ENCODE data around the gene TNMD.

DNA sequence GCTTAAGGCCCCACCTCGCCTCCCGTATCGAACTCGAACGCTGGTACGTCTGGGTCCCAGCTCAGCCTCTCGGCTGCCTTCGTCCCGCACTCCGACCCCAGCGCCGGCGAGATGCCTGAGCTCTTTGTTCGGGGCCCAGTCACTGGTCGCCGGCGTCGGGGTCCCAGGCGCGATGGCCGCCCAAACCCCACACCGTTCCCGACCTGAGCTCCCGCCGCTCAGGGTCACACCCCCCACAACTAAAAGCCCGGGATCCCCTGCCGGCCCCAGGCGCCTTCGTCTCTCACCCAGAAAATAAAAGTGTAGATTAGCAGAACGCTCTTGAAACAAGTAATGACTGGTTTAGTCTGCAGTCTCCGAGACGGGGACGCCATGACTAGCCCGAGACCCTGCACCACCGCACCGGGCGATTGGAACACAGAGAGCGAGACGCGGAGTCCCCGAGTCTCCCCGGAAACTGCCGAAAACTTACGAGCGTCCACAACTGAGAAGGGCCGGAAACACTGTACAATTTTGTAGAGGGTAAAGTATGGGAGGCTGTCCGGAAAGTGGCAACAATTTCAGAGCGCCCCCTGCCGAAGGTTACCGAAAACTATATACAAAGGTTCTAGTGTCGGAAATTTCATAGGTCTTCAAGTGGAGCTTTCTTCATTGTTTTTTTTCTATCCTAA, 51.7 kb downstream of the TNMD start, which contains the start of gene TSPAN6:
- TF ChIP-seq POLR2A (IDR thresholded peaks at IDR 0.05): peak; percentile 7 to 54 (median 42)
- TF ChIP-seq, protein P1, sequence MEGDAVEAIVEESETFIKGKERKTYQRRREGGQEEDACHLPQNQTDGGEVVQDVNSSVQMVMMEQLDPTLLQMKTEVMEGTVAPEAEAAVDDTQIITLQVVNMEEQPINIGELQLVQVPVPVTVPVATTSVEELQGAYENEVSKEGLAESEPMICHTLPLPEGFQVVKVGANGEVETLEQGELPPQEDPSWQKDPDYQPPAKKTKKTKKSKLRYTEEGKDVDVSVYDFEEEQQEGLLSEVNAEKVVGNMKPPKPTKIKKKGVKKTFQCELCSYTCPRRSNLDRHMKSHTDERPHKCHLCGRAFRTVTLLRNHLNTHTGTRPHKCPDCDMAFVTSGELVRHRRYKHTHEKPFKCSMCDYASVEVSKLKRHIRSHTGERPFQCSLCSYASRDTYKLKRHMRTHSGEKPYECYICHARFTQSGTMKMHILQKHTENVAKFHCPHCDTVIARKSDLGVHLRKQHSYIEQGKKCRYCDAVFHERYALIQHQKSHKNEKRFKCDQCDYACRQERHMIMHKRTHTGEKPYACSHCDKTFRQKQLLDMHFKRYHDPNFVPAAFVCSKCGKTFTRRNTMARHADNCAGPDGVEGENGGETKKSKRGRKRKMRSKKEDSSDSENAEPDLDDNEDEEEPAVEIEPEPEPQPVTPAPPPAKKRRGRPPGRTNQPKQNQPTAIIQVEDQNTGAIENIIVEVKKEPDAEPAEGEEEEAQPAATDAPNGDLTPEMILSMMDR (IDR thresholded peaks at IDR 0.05): peak; percentile 27 to 58 (median 52)
